Endothelial cell of umbilical vein (primary cell): ENCODE data around the gene GRM4. TPM values are rescaled to one million over a fixed set of nuclear protein-coding genes. Genes with fewer than 3 reads are reported as not detected.

Experiments
- BruUV-seq: library from RNA; stranded (reverse); fragments of 400-500 nt; replicated peaks from 2 replicates; lab custom pipeline; 2021; lab: Mats Ljungman, UMichigan
- CTCF ChIA-PET: fragments of 300-600, 350-600 bp; sonication (Branson Sonifier 250); formaldehyde crosslinking; loops from one replicate; lab custom pipeline; 2021; ENCODE audit warnings: antibody characterized with exemption, inconsistent platforms; lab: Charles Lee
- POLR2A ChIA-PET: fragments of 300-600, 350-600 bp; sonication (Branson Sonifier 250); formaldehyde crosslinking; loops from one replicate; lab custom pipeline; 2021; ENCODE audit warnings: antibody characterized with exemption, inconsistent platforms; lab: Charles Lee
- DNase-seq: peaks from one replicate; pipeline ENCODE4 v3.0.0-alpha.2; 2011; ENCODE audit warnings: low read depth, low spot score
- FAIRE-seq: peaks from 2 replicates; lab custom pipeline; 2011; peaks lifted over from hg19 to GRCh38; lab: Jason Lieb, UNC
- H2AFZ ChIP-seq: 2 replicates; pipeline ENCODE4 v1.6.0; 2012; ENCODE audit warnings: low read depth, low read length, control low read depth, inconsistent platforms
- H3K27ac ChIP-seq: 2 replicates; pipeline ENCODE4 v1.5.1; 2011; ENCODE audit warnings: low read depth, mild to moderate bottlenecking, control low read depth, low read length, moderate library complexity; ENCODE audit not compliant: insufficient read depth
- H3K27me3 ChIP-seq, 2 experiments: 2 replicates each; pipeline versions ENCODE4 v1.6.0 to v1.6.1; 2011; ENCODE audit warnings: low read length in 2 of 2, mixed read lengths in 1 of 2; ENCODE audit not compliant: control insufficient read depth in 2 of 2, insufficient read depth in 2 of 2
- H3K36me3 ChIP-seq, 2 experiments: 2 replicates in 1 of 2; 3 replicates in 1 of 2; pipeline ENCODE4 v1.5.1; 2011; ENCODE audit warnings: low read length in 2 of 2, mild to moderate bottlenecking in 1 of 2, moderate library complexity in 1 of 2; ENCODE audit not compliant: control insufficient read depth in 2 of 2, insufficient read depth in 2 of 2; ENCODE audit errors: extremely low read depth in 1 of 2
- H3K4me1 ChIP-seq: 3 replicates; pipeline ENCODE4 v1.5.1; 2011; ENCODE audit warnings: mild to moderate bottlenecking, low read length; ENCODE audit not compliant: control insufficient read depth, insufficient read depth; ENCODE audit errors: extremely low read depth
- H3K4me2 ChIP-seq: 2 replicates; pipeline ENCODE4 v1.6.1; 2011; ENCODE audit warnings: low read length, control low read depth, mixed read lengths; ENCODE audit not compliant: insufficient read depth
- H3K4me3 ChIP-seq, 3 experiments: fragments of 200-600 bp in 1 of 3; sonication (generic), shearing (Covaris generic) in 1 of 3; replicated peaks in 1 of 3; 2 replicates each; pipeline ENCODE4 v1.5.1; 2011 to 2016; ENCODE audit warnings: control low read depth in 3 of 3, low read length in 3 of 3, mild to moderate bottlenecking in 2 of 3, inconsistent platforms in 1 of 3, low read depth in 1 of 3, moderate library complexity in 1 of 3; ENCODE audit not compliant: insufficient read depth in 1 of 3
- H3K79me2 ChIP-seq: 2 replicates; pipeline ENCODE4 v1.6.0; 2012; ENCODE audit warnings: low read length, inconsistent platforms; ENCODE audit not compliant: control insufficient read depth, insufficient read depth
- H3K9ac ChIP-seq: replicated peaks from 2 replicates; pipeline ENCODE3; 2011; ENCODE audit warnings: low read length, control low read depth; ENCODE audit not compliant: insufficient read depth; ENCODE audit errors: extremely low read depth
- H3K9me1 ChIP-seq: replicated peaks from 3 replicates; pipeline ENCODE4 v1.6.0; 2011; ENCODE audit warnings: mild to moderate bottlenecking, low read length; ENCODE audit not compliant: control insufficient read depth, insufficient read depth; ENCODE audit errors: extremely low read depth
- H3K9me3 ChIP-seq: replicated peaks from 2 replicates; pipeline ENCODE4 v1.5.1; 2012; ENCODE audit warnings: low read length, inconsistent platforms; ENCODE audit not compliant: control insufficient read depth, insufficient read depth
- H4K20me1 ChIP-seq: replicated peaks from 2 replicates; pipeline ENCODE3; 2011; ENCODE audit warnings: mild to moderate bottlenecking, low read length; ENCODE audit not compliant: control insufficient read depth, insufficient read depth; ENCODE audit errors: extremely low read depth
- EZH2 ChIP-seq: IDR thresholded peaks from 2 replicates; pipeline ENCODE4 v1.6.1; 2012; ENCODE audit warnings: borderline replicate concordance, low read depth, mild to moderate bottlenecking, moderate library complexity, low read length, inconsistent platforms; ENCODE audit not compliant: severe bottlenecking
- FOS ChIP-seq: IDR thresholded peaks from 2 replicates; pipeline ENCODE4 v1.6.1; 2011; ENCODE audit warnings: mild to moderate bottlenecking, low read length, moderate library complexity, borderline replicate concordance; ENCODE audit not compliant: insufficient read depth
- GATA2 ChIP-seq: IDR thresholded peaks from 2 replicates; pipeline ENCODE4 v1.7.0; 2011; ENCODE audit warnings: low read depth, mild to moderate bottlenecking, moderate library complexity, mixed read lengths, low read length; ENCODE audit not compliant: insufficient read length, insufficient read depth
- JUN ChIP-seq: IDR thresholded peaks from 2 replicates; pipeline ENCODE4 v1.6.1; 2011; ENCODE audit warnings: borderline replicate concordance, low read depth; ENCODE audit not compliant: insufficient read length, insufficient read depth
- MYC ChIP-seq: IDR thresholded peaks from one replicate; pipeline ENCODE4 v1.6.1; 2011; ENCODE audit warnings: mild to moderate bottlenecking, low read depth, low read length
- POLR2A ChIP-seq: IDR thresholded peaks from 2 replicates; pipeline ENCODE4 v1.6.1; 2012; ENCODE audit warnings: low read depth, mild to moderate bottlenecking, control low read depth, low read length
- POLR2AphosphoS5 ChIP-seq: IDR thresholded peaks from 2 replicates; pipeline ENCODE4 v1.6.1; 2012; ENCODE audit warnings: low read depth, mild to moderate bottlenecking, control low read depth, low read length, moderate library complexity; ENCODE audit not compliant: insufficient read depth
- dilution Hi-C: fragments of 300-500 bp; cut with MboI; formaldehyde crosslinking; loops from one replicate; pipeline ENCODE4 v1.15.0; 2019; ENCODE audit warnings: low sequenced_read_pairs; ENCODE audit not compliant: extremely low pct_ligation_motif_present
- intact Hi-C: fragments of 100-400 bp; cut with micrococcal nuclease; formaldehyde crosslinking; loops from one replicate; pipeline ENCODE4 v1.10.0; 2022
- polyA plus RNA-seq, 4 experiments: library from polyadenylated mRNA; depleted of rRNA in 3 of 4; stranded (reverse) in 3 of 4; unstranded in 1 of 4; fragments of >200 nt; gene quantifications; 2 replicates each; pipeline versions ENCODE4 v1.2.1 to v1.2.3, GENCODE V29; 2011 to 2012; ENCODE audit warnings: missing spikeins in 1 of 4
- total RNA-seq: library from RNA; stranded (reverse); gene quantifications from 2 replicates; pipeline ENCODE4 v1.2.3, GENCODE V29; 2021
- TF ChIP-seq, protein P1 (sequence below): IDR thresholded peaks from 2 replicates; pipeline ENCODE4 v1.6.1; 2011; ENCODE audit not compliant: insufficient read depth, insufficient read length
- TF ChIP-seq, protein P2 (sequence below), 2 donors: IDR thresholded peaks; 1 replicate in 1 of 2; 2 replicates in 1 of 2; pipeline ENCODE4 v1.5.1; 2011; ENCODE audit warnings: low read length in 2 of 2, mild to moderate bottlenecking in 2 of 2, moderate library complexity in 2 of 2, control low read depth in 1 of 2, inconsistent platforms in 1 of 2, low read depth in 1 of 2; ENCODE audit not compliant: insufficient read depth in 1 of 2; ENCODE audit errors: extremely low read depth in 1 of 2

Gene GRM4
- total and polyA plus RNA-seq, 2 donors (not counting 3 experiments of a cell fraction or from before 2014, with no cell fraction given), result 0.03 TPM; not detected in 1

DNA sequence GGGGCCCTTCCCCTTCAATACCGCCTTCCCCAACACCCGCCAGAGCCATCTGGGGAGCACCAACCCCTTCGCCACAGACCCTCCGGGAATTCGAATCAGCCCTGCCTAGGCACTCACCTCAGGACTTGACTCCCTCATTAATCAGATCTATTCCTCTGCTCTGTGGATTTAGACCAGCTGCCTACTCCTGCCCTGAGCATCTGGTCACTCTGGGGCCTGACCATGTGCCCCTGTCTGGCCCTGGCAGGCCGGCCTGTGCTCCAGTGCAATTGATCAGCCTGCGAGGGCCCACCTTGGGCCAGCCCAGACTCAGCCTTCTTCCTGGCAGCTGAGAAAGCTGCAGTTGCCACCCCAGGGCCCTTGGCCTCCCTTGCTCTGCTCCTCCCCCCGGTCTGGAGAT lies 46.0 kb downstream of the GRM4 start:
- H3K79me2 ChIP-seq, result no peaks in the 10 kb centered on the region
- dilution Hi-C loops (no loop called here), intact Hi-C loops (no loop called here)
- H3K4me3 ChIP-seq, result no peak overlapping the region
- H3K9me1 ChIP-seq, result no peaks in the 10 kb centered on the region
- POLR2A ChIA-PET, result no interaction called here
- no peak overlapping the region for H3K4me2 ChIP-seq
- H3K27ac ChIP-seq, result no peak overlapping the region
- DNase-seq (no peak), FAIRE-seq (no peak)
- no peak overlapping the region for H2AFZ ChIP-seq
- H3K9me3 ChIP-seq, result no peaks in the 10 kb centered on the region
- H3K27me3 ChIP-seq, result peaks cover 0 to 2% of the 10 kb centered on the region in 2 experiments
- CTCF ChIA-PET, result no interaction called here
- H3K9ac ChIP-seq, result no peak overlapping the region
- no peaks in the 10 kb centered on the region for H3K36me3 ChIP-seq
- no peaks in the 10 kb centered on the region for H4K20me1 ChIP-seq
- TF ChIP-seq EZH2, result no peak
- TF ChIP-seq, protein P1, sequence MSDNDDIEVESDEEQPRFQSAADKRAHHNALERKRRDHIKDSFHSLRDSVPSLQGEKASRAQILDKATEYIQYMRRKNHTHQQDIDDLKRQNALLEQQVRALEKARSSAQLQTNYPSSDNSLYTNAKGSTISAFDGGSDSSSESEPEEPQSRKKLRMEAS, result no peak
- TF ChIP-seq MYC, result no peak
- TF ChIP-seq GATA2, result no peak
- no peak for TF ChIP-seq POLR2A
- TF ChIP-seq, protein P2, sequence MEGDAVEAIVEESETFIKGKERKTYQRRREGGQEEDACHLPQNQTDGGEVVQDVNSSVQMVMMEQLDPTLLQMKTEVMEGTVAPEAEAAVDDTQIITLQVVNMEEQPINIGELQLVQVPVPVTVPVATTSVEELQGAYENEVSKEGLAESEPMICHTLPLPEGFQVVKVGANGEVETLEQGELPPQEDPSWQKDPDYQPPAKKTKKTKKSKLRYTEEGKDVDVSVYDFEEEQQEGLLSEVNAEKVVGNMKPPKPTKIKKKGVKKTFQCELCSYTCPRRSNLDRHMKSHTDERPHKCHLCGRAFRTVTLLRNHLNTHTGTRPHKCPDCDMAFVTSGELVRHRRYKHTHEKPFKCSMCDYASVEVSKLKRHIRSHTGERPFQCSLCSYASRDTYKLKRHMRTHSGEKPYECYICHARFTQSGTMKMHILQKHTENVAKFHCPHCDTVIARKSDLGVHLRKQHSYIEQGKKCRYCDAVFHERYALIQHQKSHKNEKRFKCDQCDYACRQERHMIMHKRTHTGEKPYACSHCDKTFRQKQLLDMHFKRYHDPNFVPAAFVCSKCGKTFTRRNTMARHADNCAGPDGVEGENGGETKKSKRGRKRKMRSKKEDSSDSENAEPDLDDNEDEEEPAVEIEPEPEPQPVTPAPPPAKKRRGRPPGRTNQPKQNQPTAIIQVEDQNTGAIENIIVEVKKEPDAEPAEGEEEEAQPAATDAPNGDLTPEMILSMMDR (IDR thresholded peaks at IDR 0.05; ENCODE audit: extremely low read depth in 1 of 2, insufficient read depth in 1 of 2, low read depth in 1 of 2, low read length in 2 of 2), result no peak
- no peak for TF ChIP-seq POLR2AphosphoS5
- TF ChIP-seq FOS, result no peak
- TF ChIP-seq JUN, result no peak
- BruUV-seq, result no TSS peak
- H3K4me1 ChIP-seq, result no peaks in the 10 kb centered on the region
